GM18498 (cell line): ENCODE results near the gene ZNF22.
"Not testable (repeated sequence)": the region's sequence is repeated elsewhere in the genome, so short reads cannot be mapped to it uniquely, and the experiment has no call there.

Source experiments
- ATAC-seq: cut with Tn5 transposase; IDR thresholded peaks from one replicate; pipeline ENCODE4 v1.9.1; 2021; ENCODE audit warnings: mild to moderate bottlenecking, moderate library complexity; ENCODE audit not compliant: unreplicated experiment

ZNF22 gene

DNA sequence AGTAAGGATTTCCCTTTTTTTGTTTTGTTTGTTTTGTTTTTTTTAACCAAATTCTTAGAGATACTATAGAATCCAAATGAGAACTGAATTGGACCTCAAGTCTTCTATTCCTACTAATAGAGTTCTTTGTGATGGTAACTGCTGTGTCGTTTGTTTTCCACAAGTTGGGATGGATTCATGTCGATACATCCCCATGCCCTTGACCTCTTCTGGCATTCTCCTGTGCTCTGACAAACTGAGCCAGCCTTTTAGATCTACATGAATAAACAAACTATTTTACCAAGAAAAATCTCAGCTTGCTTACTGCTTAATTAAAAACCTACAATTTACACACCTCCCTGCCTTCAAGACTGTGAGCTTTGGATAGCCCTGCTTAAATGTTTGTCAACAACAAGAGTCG is 3.9 kb downstream of the ZNF22 start:
- ATAC-seq: no peak

- ATAC-seq: no peak
Measured at GRCh38 chr10:45005284-45005683, 4.6 kb downstream of the ZNF22 start.

DNA sequence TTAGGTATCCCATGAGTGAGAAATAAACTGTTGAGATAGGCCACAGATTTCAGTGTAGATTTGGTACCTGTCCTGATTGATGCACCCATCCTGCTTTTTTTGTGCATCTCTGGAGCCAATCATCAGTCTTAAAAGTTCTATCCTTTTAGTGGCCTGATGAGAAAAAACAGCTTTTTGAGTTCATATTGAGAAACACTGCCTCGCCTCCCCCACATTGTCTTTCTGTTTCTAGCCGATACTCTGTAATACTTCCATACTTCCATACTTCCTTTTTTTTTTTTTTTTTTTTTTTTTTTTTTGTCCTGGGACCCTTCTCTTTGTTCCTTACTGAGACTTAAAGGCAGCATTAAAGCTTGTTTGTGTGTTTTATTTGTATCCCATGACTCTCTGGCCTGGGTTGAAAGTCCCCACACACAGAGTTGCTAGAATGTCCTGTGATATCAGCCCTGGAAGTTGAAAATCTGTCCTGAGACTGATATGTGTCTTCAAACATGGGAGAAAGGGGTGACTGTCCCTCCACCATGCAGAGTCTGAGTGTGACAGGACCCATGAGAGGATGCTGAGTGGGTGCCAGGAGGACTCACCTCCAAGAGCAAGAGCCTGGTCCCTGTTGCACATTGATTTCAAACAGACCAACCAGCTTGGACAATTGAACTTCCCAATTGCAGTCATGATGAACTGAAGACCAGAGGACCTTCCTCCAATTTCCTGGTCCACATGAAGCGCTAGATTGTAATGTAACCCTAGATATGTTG is 5.7 kb downstream of the ZNF22 start:
- no peak for ATAC-seq

DNA sequence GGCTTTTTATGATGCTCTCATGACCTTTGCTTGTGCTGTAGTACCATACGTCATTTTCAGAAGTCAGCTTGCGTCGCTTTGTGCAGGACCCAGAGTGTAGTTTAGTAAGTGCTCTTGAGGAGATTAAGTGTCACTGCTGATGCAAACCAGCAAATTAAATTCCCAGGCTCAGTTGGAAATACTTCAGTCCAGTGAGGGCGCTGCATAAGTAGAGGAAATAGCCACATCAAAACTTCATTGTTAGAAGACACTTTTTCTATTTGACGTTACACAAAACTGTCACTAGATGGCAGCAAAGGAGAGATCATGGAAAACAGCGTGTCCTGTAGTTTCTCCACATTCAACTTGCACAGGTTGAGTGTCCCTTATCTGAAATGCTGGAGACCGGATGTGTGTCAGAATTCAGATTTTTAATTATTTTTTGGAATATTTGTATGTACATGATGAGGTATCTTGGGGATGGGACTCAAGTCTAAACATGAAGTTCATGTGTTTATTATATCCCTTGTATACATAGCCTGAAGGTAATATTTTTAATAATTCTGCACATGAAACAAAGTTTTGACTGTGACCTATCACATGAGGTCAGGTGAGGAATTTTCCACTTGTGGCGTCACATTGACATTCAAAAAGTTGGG is 7.9 kb downstream of the ZNF22 start:
- ATAC-seq: peak; percentile 78

DNA sequence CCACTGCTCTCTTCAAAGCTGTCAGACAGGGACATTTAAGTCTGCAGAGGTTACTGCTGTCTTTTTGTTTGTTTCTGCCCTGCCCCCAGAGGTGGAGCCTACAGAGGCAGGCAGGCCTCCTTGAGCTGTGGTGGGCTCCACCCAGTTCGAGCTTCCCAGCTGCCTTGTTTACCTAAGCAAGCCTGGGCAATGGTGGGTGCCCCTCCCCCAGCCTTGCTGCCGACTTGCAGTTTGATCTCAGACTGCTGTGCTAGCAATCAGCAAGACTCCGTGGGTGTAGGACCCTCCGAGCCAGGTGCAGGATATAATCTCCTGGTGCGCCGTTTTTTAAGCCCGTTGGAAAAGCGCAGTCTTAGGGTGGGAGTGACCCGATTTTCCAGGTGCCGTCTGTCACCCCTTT is 13.8 kb downstream of the ZNF22 start:
- not testable (repeated sequence) for ATAC-seq

DNA sequence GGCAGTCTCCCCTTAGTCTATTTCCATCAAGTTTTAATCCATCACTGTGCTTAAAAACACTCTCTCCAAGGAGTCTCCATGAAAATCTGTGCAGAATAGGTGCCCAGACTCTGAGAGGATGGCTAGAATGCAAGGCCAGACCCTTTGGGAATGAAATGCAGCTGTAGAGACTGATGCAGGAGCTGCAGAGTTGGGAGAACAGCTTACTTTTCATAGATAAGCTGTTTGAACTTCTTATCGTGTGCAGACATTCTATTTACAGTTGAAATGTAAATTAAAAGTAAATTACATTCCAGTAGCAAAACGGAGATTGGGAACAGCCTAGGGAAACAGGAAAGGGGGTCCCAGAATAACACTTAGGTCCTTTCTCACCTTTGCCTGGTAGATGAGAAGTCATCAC is 14.9 kb downstream of the ZNF22 start:
- ATAC-seq: no peak

- no peak for ATAC-seq
Measured at GRCh38 chr10:45023426-45023825, 22.7 kb downstream of the ZNF22 start.

DNA sequence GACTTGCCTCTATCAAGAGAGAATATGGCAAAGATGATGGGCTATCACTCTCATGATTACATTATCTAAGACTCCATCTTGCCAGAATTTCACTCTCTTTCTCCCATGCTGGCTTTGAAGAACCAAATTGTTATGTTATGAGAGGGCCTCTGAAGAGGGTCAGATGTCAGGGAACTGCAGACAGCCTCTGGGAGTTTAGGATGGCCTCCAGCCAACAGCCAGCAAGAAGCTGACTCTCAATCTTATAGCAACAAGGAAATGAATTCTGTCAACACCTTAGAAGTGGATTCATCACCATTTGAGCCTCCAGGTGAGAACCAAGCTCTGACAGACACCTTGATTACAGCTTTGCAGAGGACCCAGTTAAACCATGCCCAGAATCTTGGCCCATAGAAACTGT is 33.6 kb downstream of the ZNF22 start:
- no peak for ATAC-seq

GRCh38 chr10:45035673-45036072 is 35.0 kb downstream of the ZNF22 start:
- ATAC-seq: no peak

GRCh38 chr10:45040921-45041542 is 40.3 kb downstream of the ZNF22 start:
- ATAC-seq: no peak

DNA sequence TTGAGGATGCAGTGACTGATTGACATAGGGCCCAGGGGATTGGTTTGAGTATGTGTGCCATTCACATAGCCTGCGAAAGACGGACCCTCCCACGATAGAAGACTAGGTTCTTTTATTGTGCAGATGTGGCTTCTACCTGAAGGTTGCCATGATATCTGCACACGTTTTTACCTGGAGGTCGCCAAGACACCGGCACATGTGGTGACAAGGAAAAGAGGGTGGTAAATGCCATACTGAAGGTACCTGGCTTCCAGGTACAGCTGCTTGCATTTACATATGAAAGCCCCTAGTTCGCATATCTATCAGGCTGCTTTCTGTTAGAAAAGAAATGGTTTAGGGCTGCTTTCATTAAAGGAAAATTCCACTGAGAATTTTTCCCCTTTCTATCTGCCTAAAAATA is 43.6 kb downstream of the ZNF22 start:
- no peak for ATAC-seq

GRCh38 chr10:45050551-45051235 is 50.0 kb downstream of the ZNF22 start:
- no peak for ATAC-seq

DNA sequence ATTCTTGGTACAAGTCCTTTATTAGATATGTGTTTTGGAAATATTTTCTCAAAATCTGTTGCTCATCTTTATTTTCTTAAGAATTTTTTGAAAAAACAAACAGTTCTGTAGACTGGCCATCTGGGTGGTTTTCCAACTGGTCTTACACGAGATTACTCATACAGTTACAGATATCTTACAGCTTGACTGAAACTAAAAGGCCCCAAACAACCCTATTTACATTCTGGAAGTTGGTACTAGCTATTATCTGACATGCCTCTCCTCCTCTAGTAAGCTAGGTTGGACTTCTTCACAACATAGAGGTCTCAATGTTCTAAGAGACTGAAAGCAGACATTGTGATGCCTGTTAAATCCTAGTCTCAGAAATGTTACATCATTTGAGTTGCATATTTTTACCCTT is 52.0 kb downstream of the ZNF22 start:
- ATAC-seq: no peak

- ATAC-seq: no peak
Measured at GRCh38 chr10:45053569-45054100, 52.9 kb downstream of the ZNF22 start.
